MM.1S (cell line): Measurements from ENCODE around the gene TTC34.
A peak's percentile ranks its signal among the peaks of the same experiment; 100 is the strongest.
"Not testable (repeated sequence)": the region's sequence is repeated elsewhere in the genome, so short reads cannot be mapped to it uniquely, and the experiment has no call there.

ENCODE experiments used
- DNase-seq: peaks from one replicate; pipeline ENCODE4 v3.0.0-alpha.2; 2015
- H2AFZ ChIP-seq: fragments of 300-600 bp; sonication (generic); 2 replicates; pipeline ENCODE4 v1.6.0; 2016; ENCODE audit warnings: antibody characterized with exemption, low read length
- H3F3A ChIP-seq: fragments of 300-600 bp; sonication (generic); 2 replicates; pipeline ENCODE4 v1.6.1; 2016; ENCODE audit warnings: mild to moderate bottlenecking, antibody characterized with exemption, low read length, moderate library complexity, mixed read lengths; ENCODE audit not compliant: insufficient read depth
- H3K27ac ChIP-seq: fragments of 300-600 bp; sonication (generic); 2 replicates; pipeline ENCODE4 v1.5.1; 2016; ENCODE audit warnings: mild to moderate bottlenecking, low read length
- H3K27me3 ChIP-seq: fragments of 300-600 bp; sonication (generic); replicated peaks from 2 replicates; pipeline ENCODE4 v1.6.0; 2016; ENCODE audit warnings: low read length; ENCODE audit not compliant: insufficient read depth
- H3K36me3 ChIP-seq: fragments of 300-600 bp; sonication (generic); replicated peaks from 2 replicates; pipeline ENCODE4 v1.6.1; 2016; ENCODE audit warnings: mild to moderate bottlenecking, low read length, mixed read lengths; ENCODE audit not compliant: insufficient read depth
- H3K4me1 ChIP-seq: fragments of 300-600 bp; sonication (generic); 2 replicates; pipeline ENCODE4 v1.6.1; 2016; ENCODE audit warnings: low read length, mixed read lengths
- H3K4me2 ChIP-seq: fragments of 300-600 bp; sonication (generic); 2 replicates; pipeline ENCODE4 v1.6.0; 2016; ENCODE audit warnings: low read depth, low read length
- H3K4me3 ChIP-seq: fragments of 300-600 bp; sonication (generic); 2 replicates; pipeline ENCODE4 v1.5.1; 2016; ENCODE audit warnings: low read length, mixed read lengths
- H3K79me2 ChIP-seq: fragments of 300-600 bp; sonication (generic); 2 replicates; pipeline ENCODE4 v1.6.1; 2016; ENCODE audit warnings: mixed run types, low read length, mixed read lengths
- H3K9ac ChIP-seq: fragments of 300-600 bp; sonication (generic); 2 replicates; pipeline ENCODE4 v1.6.1; 2016; ENCODE audit warnings: low read length, mixed read lengths
- H3K9me2 ChIP-seq: fragments of 300-600 bp; sonication (generic); replicated peaks from 2 replicates; pipeline ENCODE4 v1.6.1; 2016; ENCODE audit warnings: mild to moderate bottlenecking, low read length, mixed read lengths; ENCODE audit not compliant: insufficient read depth
- H3K9me3 ChIP-seq: fragments of 300-600 bp; sonication (generic); replicated peaks from 2 replicates; pipeline ENCODE4 v1.6.1; 2016; ENCODE audit warnings: mild to moderate bottlenecking, low read length, mixed read lengths; ENCODE audit not compliant: insufficient read depth
- H4K20me1 ChIP-seq: fragments of 300-600 bp; sonication (generic); 2 replicates; pipeline ENCODE4 v1.6.1; 2016; ENCODE audit warnings: mild to moderate bottlenecking, low read length, moderate library complexity, mixed read lengths; ENCODE audit not compliant: insufficient read depth

The TTC34 gene

DNA sequence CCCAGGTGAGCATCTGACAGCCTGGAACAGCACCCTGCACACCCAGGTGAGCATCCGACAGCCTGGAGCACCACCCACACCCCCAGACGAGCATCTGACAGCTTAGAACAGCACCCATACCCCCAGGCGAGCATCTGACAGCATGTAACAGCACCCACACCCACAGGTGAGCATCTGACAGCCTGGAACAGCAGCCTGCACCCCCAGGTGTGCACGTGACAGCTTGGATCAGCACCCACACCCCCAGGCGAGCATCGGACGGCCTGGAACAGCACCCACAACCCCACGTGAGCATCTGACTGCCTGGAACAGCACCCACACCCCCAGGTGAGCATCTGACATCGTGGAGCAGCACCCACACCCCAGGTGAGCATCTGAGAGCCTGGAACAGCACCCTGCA, 116.6 kb downstream of the TTC34 start:
- H3K27me3 ChIP-seq, H3K9me3 ChIP-seq, DNase-seq, H3K9ac ChIP-seq, H3K4me3 ChIP-seq, H2AFZ ChIP-seq, H3K4me2 ChIP-seq, H3K36me3 ChIP-seq, H3K9me2 ChIP-seq, H3F3A ChIP-seq, H4K20me1 ChIP-seq, H3K79me2 ChIP-seq, H3K4me1 ChIP-seq, H3K27ac ChIP-seq: not testable (repeated sequence)

DNA sequence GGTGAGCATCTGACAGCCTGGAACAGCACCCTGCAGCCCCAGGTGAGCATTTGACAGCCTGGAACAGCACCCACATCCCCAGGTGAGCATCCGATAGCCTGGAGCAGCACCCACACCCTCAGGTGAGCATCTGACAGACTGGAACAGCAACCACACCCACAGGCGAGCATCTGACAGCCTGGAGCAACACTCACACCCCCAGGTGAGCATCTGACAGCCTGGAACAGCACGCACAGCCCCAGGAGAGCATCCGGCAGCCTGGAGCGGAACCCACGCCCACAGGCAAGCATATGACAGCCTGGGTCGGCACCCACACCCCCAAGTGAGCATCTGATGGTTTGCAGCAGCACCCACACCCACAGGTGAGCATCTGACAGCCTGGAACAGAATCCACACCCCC, 117.5 kb downstream of the TTC34 start:
- H3K27me3 ChIP-seq, H3K4me1 ChIP-seq, H3K36me3 ChIP-seq, H2AFZ ChIP-seq, H4K20me1 ChIP-seq, H3K9me3 ChIP-seq, H3K79me2 ChIP-seq, H3F3A ChIP-seq, H3K27ac ChIP-seq, H3K9ac ChIP-seq, H3K4me2 ChIP-seq, H3K9me2 ChIP-seq, H3K4me3 ChIP-seq: not testable (repeated sequence)
- peak; percentile 5 for DNase-seq

DNA sequence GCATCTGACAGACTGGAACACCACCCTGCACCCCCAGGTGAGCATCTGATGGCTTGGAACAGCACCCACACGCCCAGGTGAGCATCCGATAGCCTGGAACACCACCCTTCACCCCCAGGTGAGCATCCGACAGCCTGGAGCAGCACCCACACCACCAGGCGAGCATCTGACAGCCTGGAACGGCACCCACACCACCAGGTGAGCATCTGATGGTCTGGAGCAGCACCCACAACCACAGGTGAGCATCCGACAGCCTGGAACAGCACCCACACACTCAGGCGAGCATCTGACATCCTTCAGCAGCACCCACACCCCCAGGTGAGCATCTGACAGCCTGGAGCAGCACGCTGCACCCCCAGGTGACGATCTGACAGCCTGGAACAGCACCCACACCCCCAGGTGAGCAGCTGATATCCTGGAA, 118.2 kb downstream of the TTC34 start:
- H3F3A ChIP-seq, H3K27me3 ChIP-seq, DNase-seq, H3K9me2 ChIP-seq, H3K9ac ChIP-seq, H3K4me3 ChIP-seq, H3K4me2 ChIP-seq, H3K36me3 ChIP-seq, H3K27ac ChIP-seq, H2AFZ ChIP-seq, H3K4me1 ChIP-seq, H3K9me3 ChIP-seq, H3K79me2 ChIP-seq, H4K20me1 ChIP-seq: not testable (repeated sequence)

DNA sequence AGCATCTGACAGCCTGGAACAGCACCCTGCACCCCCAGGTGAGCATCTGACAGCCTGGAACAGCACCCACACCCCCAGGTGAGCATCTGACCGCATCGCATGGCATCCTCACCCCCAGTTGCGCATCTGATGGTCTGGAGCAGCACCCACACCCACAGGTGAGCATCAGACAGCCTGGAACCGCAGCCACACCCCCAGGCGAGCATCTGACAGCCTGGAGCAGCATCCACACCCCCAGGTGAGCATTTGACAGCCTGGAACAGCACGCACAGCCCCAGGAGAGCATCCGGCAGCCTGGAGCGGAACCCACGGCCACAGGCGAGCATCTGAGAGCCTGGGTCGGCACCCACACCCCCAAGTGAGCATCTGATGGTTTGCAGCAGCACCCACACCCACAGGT, 118.6 kb downstream of the TTC34 start:
- not testable (repeated sequence) for H3K36me3 ChIP-seq, H3K27me3 ChIP-seq, H3K4me2 ChIP-seq, H3K9ac ChIP-seq, H4K20me1 ChIP-seq, H2AFZ ChIP-seq, H3K4me3 ChIP-seq, DNase-seq, H3K4me1 ChIP-seq, H3K9me2 ChIP-seq, H3K79me2 ChIP-seq, H3K27ac ChIP-seq, H3K9me3 ChIP-seq, H3F3A ChIP-seq

DNA sequence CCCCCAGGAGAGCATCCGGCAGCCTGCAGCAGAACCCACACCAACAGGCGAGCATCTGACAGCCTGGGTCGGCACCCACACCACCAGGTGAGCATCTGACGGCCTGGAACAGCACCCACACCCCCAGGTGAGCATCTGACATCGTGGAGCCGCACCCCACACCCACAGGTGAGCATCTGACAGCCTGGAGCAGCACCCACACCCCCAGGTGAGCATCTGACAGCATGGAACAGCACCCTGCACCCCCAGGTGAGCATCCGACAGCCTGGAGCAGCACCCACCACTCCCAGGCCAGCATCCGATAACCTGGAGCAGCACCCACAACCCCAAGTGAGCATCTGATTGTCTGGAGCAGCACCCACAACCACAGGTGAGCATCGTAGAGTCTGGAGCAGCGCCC, 124.8 kb downstream of the TTC34 start:
- H3K4me2 ChIP-seq, H2AFZ ChIP-seq, DNase-seq, H4K20me1 ChIP-seq, H3K36me3 ChIP-seq, H3K27ac ChIP-seq, H3K9ac ChIP-seq, H3K9me3 ChIP-seq, H3K79me2 ChIP-seq, H3F3A ChIP-seq, H3K9me2 ChIP-seq, H3K27me3 ChIP-seq, H3K4me3 ChIP-seq, H3K4me1 ChIP-seq: not testable (repeated sequence)

DNA sequence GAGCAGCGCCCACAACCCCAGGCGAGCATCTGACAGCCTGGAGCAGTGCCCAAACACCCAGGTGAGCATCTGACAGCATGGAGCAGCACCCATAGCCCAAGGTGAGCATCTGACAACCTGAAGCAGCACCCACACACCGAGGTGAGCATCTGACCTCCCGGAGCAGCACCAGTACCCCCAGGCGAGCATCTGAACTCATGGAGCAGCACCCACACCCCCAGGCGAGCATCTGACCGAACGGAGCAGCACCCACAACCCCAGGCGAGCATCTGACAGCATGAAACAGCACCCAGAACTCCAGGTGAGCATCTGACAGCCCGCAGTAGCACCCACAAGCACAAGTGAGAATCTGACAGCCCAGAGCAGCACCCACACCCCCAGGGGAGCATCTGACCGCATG, 129.8 kb downstream of the TTC34 start:
- not testable (repeated sequence) for H3K27ac ChIP-seq, DNase-seq, H3K4me1 ChIP-seq, H2AFZ ChIP-seq, H3F3A ChIP-seq, H4K20me1 ChIP-seq, H3K36me3 ChIP-seq, H3K9ac ChIP-seq, H3K9me2 ChIP-seq, H3K4me2 ChIP-seq, H3K79me2 ChIP-seq, H3K4me3 ChIP-seq, H3K9me3 ChIP-seq, H3K27me3 ChIP-seq

DNA sequence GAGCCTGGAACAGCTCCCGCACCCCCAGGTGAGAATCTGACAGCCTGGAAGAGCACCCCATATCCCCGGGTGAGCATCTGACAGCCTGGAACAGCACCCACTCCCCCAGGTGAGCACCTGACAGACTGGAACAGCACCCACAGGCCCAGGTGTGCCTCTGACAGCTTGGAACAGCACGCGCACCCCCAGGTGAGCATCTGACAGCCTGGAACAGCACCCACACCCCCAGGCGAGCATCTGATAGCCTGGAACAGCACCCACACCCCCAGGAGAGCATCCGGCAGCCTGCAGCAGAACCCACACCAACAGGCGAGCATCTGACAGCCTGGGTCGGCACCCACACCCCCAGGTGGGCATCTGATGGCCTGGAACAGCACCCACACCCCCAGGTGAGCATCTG, 141.7 kb downstream of the TTC34 start:
- not testable (repeated sequence) for H2AFZ ChIP-seq, H3K9ac ChIP-seq, H3K4me2 ChIP-seq, H3K9me2 ChIP-seq, H3K4me3 ChIP-seq, DNase-seq, H3K4me1 ChIP-seq, H3K27me3 ChIP-seq, H4K20me1 ChIP-seq, H3K79me2 ChIP-seq, H3K36me3 ChIP-seq, H3F3A ChIP-seq, H3K27ac ChIP-seq, H3K9me3 ChIP-seq

DNA sequence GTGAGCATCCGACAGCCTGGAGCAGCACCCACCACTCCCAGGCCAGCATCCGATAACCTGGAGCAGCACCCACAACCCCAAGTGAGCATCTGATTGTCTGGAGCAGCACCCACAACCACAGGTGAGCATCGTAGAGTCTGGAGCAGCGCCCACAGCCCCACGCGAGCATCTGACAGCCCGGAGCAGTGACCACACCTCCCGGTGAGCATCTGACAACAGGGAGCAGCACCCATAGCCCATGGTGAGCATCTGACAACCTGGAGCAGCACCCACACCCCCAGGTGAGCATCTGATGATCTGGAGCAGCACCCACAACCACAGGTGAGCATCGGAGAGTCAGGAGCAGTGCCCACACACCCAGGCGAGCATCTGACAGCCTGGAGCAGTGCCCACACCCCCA, 143.6 kb downstream of the TTC34 start:
- not testable (repeated sequence) for H3K4me2 ChIP-seq, H3K9ac ChIP-seq, H3K79me2 ChIP-seq, H2AFZ ChIP-seq, H3F3A ChIP-seq, H3K9me3 ChIP-seq, H3K27ac ChIP-seq, H3K9me2 ChIP-seq, DNase-seq, H3K4me3 ChIP-seq, H4K20me1 ChIP-seq, H3K4me1 ChIP-seq, H3K36me3 ChIP-seq
- peaks cover 18% of the 10 kb centered on the region for H3K27me3 ChIP-seq
